ENCODE measurements around the gene GFRA1.
"Not testable (repeated sequence)": the region's sequence is repeated elsewhere in the genome, so short reads cannot be mapped to it uniquely, and the experiment has no call there.

The GFRA1 gene

GRCh38 chr10:116055917-116056252, 217.1 kb downstream of the GFRA1 start:
- H3K27me3 ChIP-seq (ENCODE audit: insufficient read depth, low read length), result no peaks in the 10 kb centered on the region
- no peak overlapping the region for H2AFZ ChIP-seq (ENCODE audit: low read length)
- H4K20me1 ChIP-seq (ENCODE audit: insufficient read depth, low read length), result no peaks in the 10 kb centered on the region
- no peak overlapping the region for H3K4me3 ChIP-seq (ENCODE audit: low read depth, low read length, poor library complexity, severe bottlenecking)
- no peak overlapping the region for H3K27ac ChIP-seq (ENCODE audit: low read depth, low read length, poor library complexity, severe bottlenecking)
- H3K36me3 ChIP-seq (ENCODE audit: insufficient read depth, low read length), result no peaks in the 10 kb centered on the region
- TF ChIP-seq CTCF (IDR thresholded peaks at IDR 0.05; ENCODE audit: low read length) (no peak), EZH2 (IDR thresholded peaks at IDR 0.05; ENCODE audit: borderline replicate concordance, low read length) (no peak)
- H3F3A ChIP-seq (ENCODE audit: insufficient read depth, low read length), result no peaks in the 10 kb centered on the region
- H3K79me2 ChIP-seq (ENCODE audit: insufficient read depth, low read length), result no peaks in the 10 kb centered on the region
- no peaks in the 10 kb centered on the region for H3K4me1 ChIP-seq (ENCODE audit: insufficient read depth, low read length, severe bottlenecking)
- H3K9ac ChIP-seq (ENCODE audit: low read length), result no peak overlapping the region
- H3K9me2 ChIP-seq (ENCODE audit: low read depth, low read length), result no peaks in the 10 kb centered on the region
- H3K9me3 ChIP-seq (ENCODE audit: low read length), result no peaks in the 10 kb centered on the region
- H3K4me2 ChIP-seq (ENCODE audit: low read length), result no peak overlapping the region

GRCh38 chr10:116055252-116055916, 217.6 kb downstream of the GFRA1 start:
- Histone ChIP-seq H3K4me3 (ENCODE audit: low read depth, low read length, poor library complexity, severe bottlenecking) (no peak overlapping the region), H3K9me3 (ENCODE audit: low read length) (no peaks in the 10 kb centered on the region), H2AFZ (ENCODE audit: low read length) (no peak overlapping the region), H3K9ac (ENCODE audit: low read length) (no peak overlapping the region), H3K27me3 (ENCODE audit: insufficient read depth, low read length) (no peaks in the 10 kb centered on the region), H3K36me3 (ENCODE audit: insufficient read depth, low read length) (no peaks in the 10 kb centered on the region), H3K9me2 (ENCODE audit: low read depth, low read length) (no peaks in the 10 kb centered on the region), H3K79me2 (ENCODE audit: insufficient read depth, low read length) (no peaks in the 10 kb centered on the region), H3K27ac (ENCODE audit: low read depth, low read length, poor library complexity, severe bottlenecking) (no peak overlapping the region), H3F3A (ENCODE audit: insufficient read depth, low read length) (no peaks in the 10 kb centered on the region), H3K4me2 (ENCODE audit: low read length) (no peak overlapping the region), H3K4me1 (ENCODE audit: insufficient read depth, low read length, severe bottlenecking) (no peaks in the 10 kb centered on the region), H4K20me1 (ENCODE audit: insufficient read depth, low read length) (no peaks in the 10 kb centered on the region)
- TF ChIP-seq CTCF (IDR thresholded peaks at IDR 0.05; ENCODE audit: low read length), result no peak
- TF ChIP-seq EZH2 (IDR thresholded peaks at IDR 0.05; ENCODE audit: borderline replicate concordance, low read length), result no peak

- Histone ChIP-seq H3K9me2 (ENCODE audit: low read depth, low read length) (no peaks in the 10 kb centered on the region), H3K9me3 (ENCODE audit: low read length) (no peaks in the 10 kb centered on the region), H3K27ac (ENCODE audit: low read depth, low read length, poor library complexity, severe bottlenecking) (no peak overlapping the region), H3K27me3 (ENCODE audit: insufficient read depth, low read length) (no peaks in the 10 kb centered on the region), H3K4me2 (ENCODE audit: low read length) (no peak overlapping the region), H3K36me3 (ENCODE audit: insufficient read depth, low read length) (no peaks in the 10 kb centered on the region), H3K4me3 (ENCODE audit: low read depth, low read length, poor library complexity, severe bottlenecking) (no peak overlapping the region), H4K20me1 (ENCODE audit: insufficient read depth, low read length) (no peaks in the 10 kb centered on the region), H3K9ac (ENCODE audit: low read length) (no peak overlapping the region), H2AFZ (ENCODE audit: low read length) (no peak overlapping the region), H3K4me1 (ENCODE audit: insufficient read depth, low read length, severe bottlenecking) (no peaks in the 10 kb centered on the region), H3F3A (ENCODE audit: insufficient read depth, low read length) (no peaks in the 10 kb centered on the region), H3K79me2 (ENCODE audit: insufficient read depth, low read length) (no peaks in the 10 kb centered on the region)
- TF ChIP-seq CTCF (IDR thresholded peaks at IDR 0.05; ENCODE audit: low read length), result no peak
- TF ChIP-seq EZH2 (IDR thresholded peaks at IDR 0.05; ENCODE audit: borderline replicate concordance, low read length), result no peak
Measured at GRCh38 chr10:116053910-116054309, 219.1 kb downstream of the GFRA1 start.

GRCh38 chr10:116053009-116053730, 219.8 kb downstream of the GFRA1 start:
- H3K79me2 ChIP-seq (ENCODE audit: insufficient read depth, low read length); H3K9me2 ChIP-seq (ENCODE audit: low read depth, low read length); H3K27me3 ChIP-seq (ENCODE audit: insufficient read depth, low read length); H2AFZ ChIP-seq (ENCODE audit: low read length); H3K4me1 ChIP-seq (ENCODE audit: insufficient read depth, low read length, severe bottlenecking); H3K4me3 ChIP-seq (ENCODE audit: low read depth, low read length, poor library complexity, severe bottlenecking); H3K9ac ChIP-seq (ENCODE audit: low read length); H3K9me3 ChIP-seq (ENCODE audit: low read length); H3K27ac ChIP-seq (ENCODE audit: low read depth, low read length, poor library complexity, severe bottlenecking); H3F3A ChIP-seq (ENCODE audit: insufficient read depth, low read length); H3K36me3 ChIP-seq (ENCODE audit: insufficient read depth, low read length); H3K4me2 ChIP-seq (ENCODE audit: low read length); H4K20me1 ChIP-seq (ENCODE audit: insufficient read depth, low read length): not testable (repeated sequence)

- not testable (repeated sequence) for H3K4me1 ChIP-seq (ENCODE audit: insufficient read depth, low read length, severe bottlenecking); H4K20me1 ChIP-seq (ENCODE audit: insufficient read depth, low read length); H3F3A ChIP-seq (ENCODE audit: insufficient read depth, low read length); H3K79me2 ChIP-seq (ENCODE audit: insufficient read depth, low read length); H3K9ac ChIP-seq (ENCODE audit: low read length); H3K4me2 ChIP-seq (ENCODE audit: low read length); H2AFZ ChIP-seq (ENCODE audit: low read length); H3K27me3 ChIP-seq (ENCODE audit: insufficient read depth, low read length); H3K9me3 ChIP-seq (ENCODE audit: low read length); H3K4me3 ChIP-seq (ENCODE audit: low read depth, low read length, poor library complexity, severe bottlenecking); H3K36me3 ChIP-seq (ENCODE audit: insufficient read depth, low read length); H3K27ac ChIP-seq (ENCODE audit: low read depth, low read length, poor library complexity, severe bottlenecking); H3K9me2 ChIP-seq (ENCODE audit: low read depth, low read length)
Measured at GRCh38 chr10:116052522-116052921, 220.5 kb downstream of the GFRA1 start.

Data from OCI-LY1 (cell line).